GM13977 (cell line): ENCODE data around the gene TNNT3.
"Not testable (repeated sequence)": the region's sequence is repeated elsewhere in the genome, so short reads cannot be mapped to it uniquely, and the experiment has no call there.

Experiments used
- DNase-seq: peaks from one replicate; pipeline ENCODE4 v3.0.0; 2012; ENCODE audit warnings: low spot score
- CTCF ChIP-seq: IDR thresholded peaks from 2 replicates; pipeline ENCODE4 v1.5.1; 2012; ENCODE audit warnings: mild to moderate bottlenecking, control low read depth; ENCODE audit not compliant: insufficient read depth; ENCODE audit errors: extremely low read depth, missing control alignments
- in situ Hi-C: fragments of 300-500 bp; cut with MboI; formaldehyde crosslinking; loops from one replicate; pipeline ENCODE4 v1.12.0; 2022; ENCODE audit warnings: low sequenced_read_pairs, low pct_unique_long_range_greater_than_20kb, mixed read lengths, inconsistent platforms; ENCODE audit not compliant: unreplicated experiment

Gene TNNT3

GRCh38 chr11:1884303-1884700 lies 35.2 kb upstream of the TNNT3 start:
- in situ Hi-C loops, result no loop called here
- no peak for TF ChIP-seq CTCF
- DNase-seq, result no peak

- in situ Hi-C loops, DNase-seq: not testable (repeated sequence)
Measured at GRCh38 chr11:1886551-1886950, 33.0 kb upstream of the TNNT3 start.

- in situ Hi-C loops, result no loop called here
- no peak for TF ChIP-seq CTCF
- peak; percentile 13 for DNase-seq
Measured at GRCh38 chr11:1887451-1888346, 31.8 kb upstream of the TNNT3 start.

GRCh38 chr11:1888347-1888753 lies 31.2 kb upstream of the TNNT3 start:
- in situ Hi-C loops, result no loop called here
- TF ChIP-seq CTCF, result no peak
- DNase-seq, result peak; percentile 11

- no peak for TF ChIP-seq CTCF
- in situ Hi-C loops, result no loop called here
- DNase-seq, result peak; percentile 19
Measured at GRCh38 chr11:1888811-1889210, 30.7 kb upstream of the TNNT3 start.

- in situ Hi-C loops, result no loop called here
- DNase-seq, result peak; percentile 32
- TF ChIP-seq CTCF, result no peak
Measured at GRCh38 chr11:1889224-1889930, 30.1 kb upstream of the TNNT3 start.
